Stimulated activated CD4-positive, alpha-beta T cell treated with anti-CD3 and anti-CD28 coated beads, Interleukin-4, amount 100 ng/mL, for 24 hours (primary cell): ENCODE results near the gene MEIOB.
"Not testable (repeated sequence)": the region's sequence is repeated elsewhere in the genome, so short reads cannot be mapped to it uniquely, and the experiment has no call there.

Source experiments
- DNase-seq: peaks from one replicate; pipeline ENCODE4 v3.0.0-alpha.2; 2020

MEIOB gene

DNA sequence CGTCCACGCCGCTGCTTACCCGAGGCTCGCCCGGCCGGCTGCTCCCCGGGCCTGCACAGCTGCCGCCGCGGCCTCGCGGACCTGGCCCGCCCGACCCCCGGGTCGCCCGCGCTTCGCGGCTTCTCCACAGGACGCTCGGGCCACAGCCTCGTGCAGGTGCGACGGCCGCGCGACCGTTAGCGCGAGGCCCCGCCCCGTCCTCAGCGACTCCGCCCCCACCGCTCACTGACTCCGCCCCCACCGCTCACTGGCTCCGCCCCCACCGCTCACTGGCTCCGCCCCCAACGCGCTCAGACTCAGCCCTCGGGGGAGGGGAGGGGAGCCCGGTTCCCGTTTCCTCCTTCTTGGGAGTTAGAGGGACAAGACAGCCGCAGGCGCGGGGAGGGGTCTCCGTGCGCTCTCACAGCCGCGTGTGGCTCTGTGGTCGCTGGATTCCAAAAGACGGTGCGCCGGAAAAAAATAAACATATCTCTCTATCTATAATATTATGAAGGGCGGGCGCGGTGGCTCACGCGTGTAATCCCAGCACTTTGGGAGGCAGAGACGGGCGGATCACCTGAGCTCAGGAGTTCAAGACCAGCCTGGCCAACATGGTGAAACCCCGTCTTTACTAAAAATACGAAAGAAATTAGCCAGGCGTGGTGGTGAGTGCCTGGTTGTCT, at the start of gene MEIOB:
Gene MEIOB, minus strand, starts transcription at position 191 of the 662 bp plus-strand sequence. CDS start 3,989 bp downstream, outside the sequence.
- DNase-seq, result peak; percentile 39

GRCh38 chr16:1920727-1921171, 48.8 kb upstream of the MEIOB start:
- DNase-seq, result no peak

DNA sequence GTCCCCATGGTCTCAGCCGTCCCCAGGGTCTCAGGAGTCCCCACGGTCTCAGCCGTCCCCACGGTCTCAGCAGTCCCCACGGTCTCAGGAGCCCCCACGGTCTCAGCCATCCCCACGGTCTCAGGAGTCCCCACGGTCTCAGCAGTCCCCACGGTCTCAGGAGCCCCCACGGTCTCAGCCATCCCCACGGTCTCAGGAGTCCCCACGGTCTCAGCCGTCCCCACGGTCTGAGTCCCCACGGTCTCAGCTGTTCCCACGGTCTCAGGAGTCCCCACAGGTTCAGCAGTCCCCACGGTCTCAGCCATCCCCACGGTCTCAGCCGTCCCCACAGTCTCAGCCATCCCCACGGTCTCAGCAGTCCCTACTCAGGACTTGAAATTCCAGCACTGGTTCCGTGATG, 48.2 kb upstream of the MEIOB start:
- not testable (repeated sequence) for DNase-seq

DNA sequence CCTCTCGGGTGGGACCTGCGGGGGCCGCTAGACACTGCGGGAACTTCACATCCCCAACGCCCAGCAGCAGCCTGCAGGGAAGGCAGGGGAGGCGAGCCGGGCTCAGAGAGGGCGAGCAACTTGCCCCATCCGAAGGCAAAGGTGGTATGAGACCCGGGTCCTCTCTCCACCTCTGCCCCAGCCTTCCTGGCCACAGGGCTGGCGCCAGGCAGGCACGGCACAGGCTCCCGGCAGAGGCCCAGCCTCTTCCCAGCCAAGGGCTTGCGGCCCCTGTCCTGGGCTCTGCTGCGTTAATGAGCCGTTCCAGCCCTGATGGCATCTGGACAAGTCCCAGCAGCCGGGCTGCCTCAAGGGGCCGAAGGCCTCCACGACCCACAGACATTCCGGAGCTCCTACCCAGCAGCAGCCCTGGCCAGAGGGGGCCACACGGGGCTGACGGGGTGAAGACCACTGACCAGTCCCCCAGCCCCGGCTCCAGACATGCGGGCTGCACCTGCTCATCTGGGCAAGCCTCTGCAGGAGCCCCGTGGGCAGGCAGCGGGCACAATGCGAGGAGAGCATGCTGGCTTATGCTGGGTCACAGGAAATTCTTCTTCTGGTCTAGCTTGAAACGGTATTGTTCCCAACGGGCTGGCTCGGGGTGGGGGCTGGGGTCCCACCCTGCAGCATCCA, 47.5 kb upstream of the MEIOB start:
- no peak for DNase-seq

- no peak for DNase-seq
These were observed 46.7 kb upstream of the MEIOB start, which contains the start of gene HS3ST6 for GRCh38 chr16:1918351-1919326. HS3ST6 (minus strand) TSS chr16:1918415; CDS start chr16:1918323, 92 bp downstream.

GRCh38 chr16:1917665-1918350, 45.8 kb upstream of the MEIOB start:
- DNase-seq, result no peak

- DNase-seq, result no peak
These were observed 45.2 kb upstream of the MEIOB start for GRCh38 chr16:1917056-1917664.

DNA sequence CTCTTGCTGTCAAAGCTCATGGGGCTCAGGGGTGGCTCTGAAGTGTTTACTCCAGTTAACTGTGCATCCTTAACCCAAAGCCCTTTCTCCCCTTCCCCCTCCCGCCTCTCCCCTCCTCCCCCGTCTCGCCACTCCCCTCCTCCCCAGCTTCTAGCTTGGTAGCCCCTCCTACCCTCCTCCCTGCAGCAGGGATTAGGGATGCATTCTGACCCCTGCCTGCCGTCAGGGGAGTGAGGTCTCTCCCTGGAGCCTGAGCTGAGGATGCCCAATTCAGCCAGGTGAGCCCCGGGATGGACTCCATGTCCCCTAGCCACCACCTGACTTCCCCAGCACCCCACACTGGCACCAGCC, 44.7 kb upstream of the MEIOB start:
- DNase-seq, result no peak

GRCh38 chr16:1915732-1916639, 44.0 kb upstream of the MEIOB start:
- DNase-seq, result no peak

DNA sequence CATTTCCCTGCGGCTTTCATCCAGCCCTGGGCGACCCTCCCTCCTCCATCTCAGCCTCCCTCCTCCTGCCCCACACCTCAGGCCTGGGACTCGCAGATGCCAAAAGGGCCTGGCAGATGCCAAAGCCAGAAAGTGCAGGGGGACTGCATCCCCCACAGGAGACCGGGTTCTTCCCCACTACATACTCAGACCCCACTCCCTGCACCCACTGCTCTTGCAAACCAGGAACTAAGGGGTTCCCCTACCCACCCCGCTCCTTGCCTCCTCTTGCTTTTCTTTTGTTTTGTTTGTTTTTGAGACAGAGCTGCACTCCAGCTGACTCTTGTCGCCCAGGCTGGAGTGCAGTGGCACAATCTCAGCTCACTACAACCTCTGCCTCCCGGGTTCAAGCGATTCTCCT, 43.0 kb upstream of the MEIOB start:
- DNase-seq, result no peak

GRCh38 chr16:1914084-1914608, 42.2 kb upstream of the MEIOB start:
- no peak for DNase-seq

DNA sequence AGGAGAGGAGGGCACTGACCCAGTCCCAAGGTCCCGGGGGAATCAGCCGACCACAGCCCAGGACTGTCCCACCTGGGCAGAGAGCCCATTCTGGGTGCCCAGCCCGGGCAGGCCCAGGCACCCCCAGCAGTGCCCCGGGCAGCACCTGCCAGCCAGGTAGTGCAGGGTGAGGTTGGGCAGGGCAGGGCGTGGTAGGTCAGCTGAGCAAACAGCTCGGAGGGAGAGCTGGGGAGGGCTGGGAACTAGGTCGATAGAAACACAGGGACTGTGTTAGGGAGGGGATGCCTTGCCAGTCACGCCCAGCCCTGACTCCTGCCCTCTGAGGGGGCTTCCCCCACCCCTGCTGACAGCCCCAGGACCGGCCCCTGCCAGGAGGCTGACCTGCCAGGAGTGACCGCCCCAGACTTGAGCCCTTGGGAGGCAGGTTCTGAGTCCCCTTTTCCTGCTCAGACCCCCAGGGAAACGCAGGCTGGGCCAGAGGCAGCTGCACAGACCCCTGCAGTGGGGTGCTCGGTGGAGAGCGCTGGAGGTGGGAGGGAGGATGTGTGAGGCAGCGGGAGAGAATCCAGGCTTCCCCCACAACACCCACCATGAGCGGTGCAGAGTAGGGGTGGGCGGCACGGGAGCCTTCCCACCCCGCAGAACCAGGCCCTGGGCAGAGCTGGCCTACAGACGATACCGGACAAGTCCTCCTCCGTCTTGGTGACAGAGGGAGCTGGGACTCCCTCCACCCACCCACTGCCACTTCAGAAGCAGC, 41.5 kb upstream of the MEIOB start:
- no peak for DNase-seq

DNA sequence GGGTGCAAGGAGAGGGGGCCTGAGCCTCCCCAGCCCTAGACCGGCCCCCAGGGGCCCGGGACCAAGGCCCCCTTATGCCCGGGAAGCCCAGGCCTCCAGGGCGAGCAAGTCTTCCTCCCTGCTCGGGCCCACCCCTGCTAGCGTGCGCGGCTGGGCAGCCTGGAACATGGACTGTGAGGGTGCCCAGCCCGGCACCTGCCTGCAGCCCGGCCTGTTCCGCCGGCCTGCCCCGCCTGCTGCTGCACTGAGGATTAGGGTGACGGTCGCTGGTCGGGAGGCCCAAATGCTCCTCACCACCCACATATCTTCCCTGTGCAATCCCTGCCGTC, 40.2 kb upstream of the MEIOB start:
- DNase-seq, result no peak

- no peak for DNase-seq
These were observed 39.7 kb upstream of the MEIOB start for GRCh38 chr16:1911467-1912214.

- DNase-seq, result no peak
These were observed 37.7 kb upstream of the MEIOB start for GRCh38 chr16:1909561-1910231.

DNA sequence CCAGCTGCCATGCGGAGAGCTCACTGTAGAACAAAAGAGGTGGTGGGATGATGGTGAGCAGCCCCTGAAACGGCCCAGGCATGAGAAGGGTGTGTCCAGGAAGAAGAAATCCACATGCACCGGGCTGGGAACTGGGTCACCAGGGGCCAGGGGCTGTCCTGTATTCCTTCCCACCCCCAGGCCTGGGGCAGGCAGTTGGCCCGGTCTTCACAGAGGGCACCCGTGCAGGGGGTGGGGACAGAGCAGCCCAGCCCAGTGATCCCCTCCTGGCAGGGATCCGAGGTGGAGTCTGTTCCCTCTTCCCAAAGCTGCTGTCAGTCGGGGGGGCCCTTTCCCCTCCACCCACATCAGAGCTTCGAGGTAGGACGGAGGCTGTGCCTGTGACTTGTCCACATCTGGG, 37.0 kb upstream of the MEIOB start:
- no peak for DNase-seq

DNA sequence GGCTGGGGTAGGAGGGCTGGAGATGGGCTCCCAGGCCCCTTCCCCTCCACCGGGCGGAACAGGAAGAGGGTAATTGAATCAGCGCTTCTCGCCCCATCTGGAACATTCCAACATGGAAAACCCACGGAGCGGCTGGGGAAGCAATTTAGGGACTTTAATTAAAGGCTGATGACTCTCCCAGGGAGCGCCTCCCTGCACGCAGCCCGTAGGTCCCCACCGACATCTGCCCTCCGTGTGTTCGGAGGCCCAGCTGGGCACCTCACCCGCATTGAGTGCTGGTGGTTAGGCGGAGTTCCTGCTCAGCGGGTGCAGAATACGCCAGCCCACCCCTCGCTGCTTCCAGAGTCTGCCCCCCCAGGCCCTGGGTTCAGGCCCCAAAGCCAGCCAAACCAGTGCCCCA, 36.2 kb upstream of the MEIOB start:
- no peak for DNase-seq

DNA sequence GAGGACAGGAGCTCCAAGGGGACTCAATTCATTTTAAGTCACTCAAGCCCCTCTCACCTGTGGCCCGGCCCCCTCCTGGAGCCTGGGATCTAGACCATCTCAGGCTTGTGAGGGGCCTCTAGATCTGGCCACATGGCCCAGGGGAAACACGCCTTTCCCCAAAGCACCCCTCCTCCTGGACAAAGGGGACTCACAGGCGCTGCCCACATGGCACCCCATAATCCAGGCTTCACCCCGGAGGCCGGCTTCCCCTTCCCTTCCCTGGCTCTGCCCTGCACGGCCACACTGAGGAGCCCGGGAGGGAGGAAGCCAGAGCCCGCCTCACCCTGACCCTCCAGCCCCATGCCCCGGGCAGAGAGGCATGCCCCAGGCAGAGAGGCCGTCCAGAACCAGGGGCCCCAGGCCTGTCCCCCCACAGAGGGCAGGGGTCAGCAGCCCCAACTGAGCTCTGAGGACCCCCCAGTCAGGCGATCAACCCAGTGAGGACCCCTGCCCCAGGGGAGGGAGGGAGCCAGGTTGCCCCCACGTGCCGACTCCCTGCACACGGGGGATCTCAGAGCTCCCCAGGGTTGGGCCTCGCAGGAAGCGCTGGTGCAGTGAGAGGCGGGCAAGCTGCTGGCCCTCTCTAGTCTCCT, 35.4 kb upstream of the MEIOB start:
- DNase-seq, result no peak

DNA sequence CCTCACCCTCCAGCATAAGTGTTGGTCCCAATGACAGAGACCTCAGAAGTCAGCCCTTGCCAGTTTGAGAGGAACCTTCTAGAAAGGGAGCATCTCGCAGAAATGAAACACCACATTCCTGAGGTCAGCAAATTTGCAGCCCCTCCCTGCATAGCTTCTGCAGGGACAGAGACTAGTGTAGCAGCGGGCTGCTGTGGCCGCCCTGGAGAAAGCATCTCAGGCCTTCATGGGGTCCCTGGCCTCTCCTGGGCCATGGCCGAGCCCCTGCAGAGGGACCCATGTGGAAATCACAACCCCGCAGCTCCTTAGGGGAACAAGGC, 34.8 kb upstream of the MEIOB start:
- DNase-seq, result no peak
